ENCODE data around the gene THSD4. TPM values are rescaled to one million over a fixed set of nuclear protein-coding genes. Genes with fewer than 3 reads are reported as not detected.

Gene THSD4
- total and polyA plus RNA-seq, 9 of the 15 experiments (the other 6 are each of a cell fraction or from before 2014, with no cell fraction given): 0.04 TPM; not detected in 5

- CTCF ChIA-PET (ENCODE audit: low intra/inter-chr PET ratio): no interaction called here
- H3K79me2 ChIP-seq (ENCODE audit: control insufficient read depth, insufficient read depth, low read length): no peaks in the 10 kb centered on the region
- no peaks in the 10 kb centered on the region for H4K20me1 ChIP-seq (replicated peaks; ENCODE audit: control insufficient read depth, insufficient read depth, low read length)
- in situ Hi-C loops (cut with MboI): no loop called here
- H3K4me2 ChIP-seq (ENCODE audit: insufficient read depth, low read length): no peak overlapping the region
- H3K27me3 ChIP-seq (ENCODE audit: control insufficient read depth in 2 of 2, insufficient read depth in 2 of 2, low read length in 2 of 2): no peaks in the 10 kb centered on the region; a peak in 1 of 5 replicates
- H3K4me3 ChIP-seq: no peak overlapping the region
- ATAC-seq: no peak
- DNase-seq (ENCODE audit: extremely low read depth in 1 of 4, low spot score in 3 of 4): no peak
- H3K4me1 ChIP-seq (replicated peaks in 1 of 2; ENCODE audit: control insufficient read depth in 2 of 2, insufficient read depth in 2 of 2, low read length in 2 of 2): no peaks in the 10 kb centered on the region
- BruUV-seq (replicated peaks): no TSS peak
- POLR2A ChIA-PET: interaction anchor here (0.7 kb wide), 1 partner anchor 42 kb away, joined by 3 read pairs; no protein-coding TSS in a partner anchor
- no peaks in the 10 kb centered on the region for H3K9me3 ChIP-seq (replicated peaks; ENCODE audit: control insufficient read depth, insufficient read depth, low read depth, low read length)
- 3% methylated on average over 3 of the region's 3 CpGs for whole genome bisulfite sequencing (ENCODE audit: insufficient coverage, low coverage, missing lambda C conversion rate)
- H2AFZ ChIP-seq (ENCODE audit: low read depth, low read length): no peak overlapping the region
- TF ChIP-seq ZNF277 (CRISPR knock-in tag; IDR thresholded peaks at IDR 0.05; ENCODE audit: borderline replicate concordance): no peak
- no peak for TF ChIP-seq KLF10 (CRISPR knock-in tag; IDR thresholded peaks at IDR 0.05)
- TF ChIP-seq SAFB2 (IDR thresholded peaks at IDR 0.05; ENCODE audit: borderline replicate concordance, low read depth, low read length, severe bottlenecking): no peak
- TF ChIP-seq, protein P1, sequence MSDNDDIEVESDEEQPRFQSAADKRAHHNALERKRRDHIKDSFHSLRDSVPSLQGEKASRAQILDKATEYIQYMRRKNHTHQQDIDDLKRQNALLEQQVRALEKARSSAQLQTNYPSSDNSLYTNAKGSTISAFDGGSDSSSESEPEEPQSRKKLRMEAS (CRISPR knock-in tag; IDR thresholded peaks at IDR 0.05): no peak
- no peak for TF ChIP-seq ZBTB26 (CRISPR knock-in tag; IDR thresholded peaks at IDR 0.05)
- TF ChIP-seq THRA (IDR thresholded peaks at IDR 0.05): no peak
- TF ChIP-seq ZFPM2 (CRISPR knock-in tag; IDR thresholded peaks at IDR 0.05): no peak
- TF ChIP-seq ZNF143 (CRISPR knock-in tag; IDR thresholded peaks at IDR 0.05): no peak
- no peak for TF ChIP-seq ZNF41 (CRISPR knock-in tag; conservative IDR thresholded peaks at IDR 0.05)
- TF ChIP-seq NCOA4 (IDR thresholded peaks at IDR 0.05; ENCODE audit: partially characterized antibody): no peak
- TF ChIP-seq IRF2 (CRISPR knock-in tag; IDR thresholded peaks at IDR 0.05): no peak
- TF ChIP-seq NR2C2 (CRISPR knock-in tag; IDR thresholded peaks at IDR 0.05): no peak
- no peak for TF ChIP-seq NR2C2 (tag; IDR thresholded peaks at IDR 0.05)
- TF ChIP-seq ZNF609 (CRISPR knock-in tag; IDR thresholded peaks at IDR 0.05; ENCODE audit: borderline replicate concordance): no peak
- no peaks in the 10 kb centered on the region for H3K36me3 ChIP-seq (ENCODE audit: control insufficient read depth, insufficient read depth, low read length)
- H3K9me1 ChIP-seq (ENCODE audit: control insufficient read depth, insufficient read depth, low read length): no peaks in the 10 kb centered on the region
- intact Hi-C loops (cut with micrococcal nuclease): no loop called here
- no peak overlapping the region for H3K27ac ChIP-seq (ENCODE audit: extremely low read depth, low read depth, low read length)
- no peak overlapping the region for H3K9ac ChIP-seq (ENCODE audit: insufficient read depth in 1 of 2, low read depth in 2 of 2, low read length in 2 of 2)
- FAIRE-seq: no peak
These were observed 139.2 kb downstream of the THSD4 start for GRCh38 chr15:71254491-71254890.
